ENCODE data around the gene UBE2M.
A peak's percentile ranks its signal among the peaks of the same experiment; 100 is the strongest.

DNA sequence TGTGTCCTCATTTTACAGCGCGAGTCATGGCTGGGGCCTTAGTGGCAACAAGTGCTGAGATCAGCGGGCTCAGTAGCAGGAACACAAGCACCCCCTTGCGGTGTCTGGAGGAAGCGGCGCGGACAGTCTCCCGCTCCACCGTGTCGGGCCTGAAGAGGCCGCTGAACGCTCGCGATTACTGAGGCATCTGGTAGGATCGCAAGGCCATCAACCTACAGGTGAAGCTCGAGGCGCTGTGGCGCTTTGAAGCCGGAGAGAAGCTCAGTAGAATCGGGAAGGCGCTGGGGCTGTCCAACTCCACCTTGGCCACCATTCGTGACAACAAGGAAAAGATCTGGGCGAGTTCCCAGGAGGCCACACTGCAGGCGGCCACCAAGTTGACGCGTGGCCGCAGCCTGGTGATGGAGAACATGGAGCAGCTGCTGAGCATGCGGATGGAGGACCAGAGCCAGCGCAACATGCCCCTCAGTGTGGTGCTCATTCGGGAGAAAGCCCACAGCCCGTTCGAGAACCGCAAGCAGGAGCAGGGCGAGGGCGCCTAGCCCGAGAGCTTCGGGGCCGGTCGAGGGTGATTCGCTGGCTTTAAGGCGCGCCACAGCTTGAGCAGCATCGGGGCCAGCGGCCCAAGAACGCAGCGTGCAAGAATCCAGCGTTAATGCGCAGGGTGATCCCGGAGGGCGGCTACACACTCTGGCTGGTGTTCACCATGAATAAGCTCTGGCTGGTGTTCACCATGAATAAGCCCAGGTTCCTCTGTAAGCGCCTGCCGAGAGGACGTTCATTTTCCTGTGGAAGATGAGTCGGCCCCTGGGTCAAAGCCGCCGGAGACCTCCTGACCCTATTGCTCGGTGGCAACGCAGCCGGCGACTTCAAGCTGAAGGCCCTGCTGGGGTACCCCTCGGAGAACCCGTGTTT lies 23.1 kb upstream of the UBE2M start:
- TF ChIP-seq, protein P1, sequence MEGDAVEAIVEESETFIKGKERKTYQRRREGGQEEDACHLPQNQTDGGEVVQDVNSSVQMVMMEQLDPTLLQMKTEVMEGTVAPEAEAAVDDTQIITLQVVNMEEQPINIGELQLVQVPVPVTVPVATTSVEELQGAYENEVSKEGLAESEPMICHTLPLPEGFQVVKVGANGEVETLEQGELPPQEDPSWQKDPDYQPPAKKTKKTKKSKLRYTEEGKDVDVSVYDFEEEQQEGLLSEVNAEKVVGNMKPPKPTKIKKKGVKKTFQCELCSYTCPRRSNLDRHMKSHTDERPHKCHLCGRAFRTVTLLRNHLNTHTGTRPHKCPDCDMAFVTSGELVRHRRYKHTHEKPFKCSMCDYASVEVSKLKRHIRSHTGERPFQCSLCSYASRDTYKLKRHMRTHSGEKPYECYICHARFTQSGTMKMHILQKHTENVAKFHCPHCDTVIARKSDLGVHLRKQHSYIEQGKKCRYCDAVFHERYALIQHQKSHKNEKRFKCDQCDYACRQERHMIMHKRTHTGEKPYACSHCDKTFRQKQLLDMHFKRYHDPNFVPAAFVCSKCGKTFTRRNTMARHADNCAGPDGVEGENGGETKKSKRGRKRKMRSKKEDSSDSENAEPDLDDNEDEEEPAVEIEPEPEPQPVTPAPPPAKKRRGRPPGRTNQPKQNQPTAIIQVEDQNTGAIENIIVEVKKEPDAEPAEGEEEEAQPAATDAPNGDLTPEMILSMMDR (IDR thresholded peaks at IDR 0.05 in 8 of 11, conservative IDR thresholded peaks at IDR 0.05 in 3 of 11): peak; percentile 88 to 98 (median 93)
- no peak for TF ChIP-seq POLR2A (IDR thresholded peaks at IDR 0.05)
- peak; percentile 76 to 81 (median 77) for TF ChIP-seq POLR2AphosphoS5 (IDR thresholded peaks at IDR 0.05)
